ENCODE measurements around the gene KLF11. TPM values are rescaled to one million over a fixed set of nuclear protein-coding genes. Genes with fewer than 3 reads are reported as not detected.
A peak's percentile ranks its signal among the peaks of the same experiment; 100 is the strongest.

KLF11 gene
- total and polyA plus RNA-seq, 11 donors, result 5.4 to 43.8 (median 19.4) TPM

DNA sequence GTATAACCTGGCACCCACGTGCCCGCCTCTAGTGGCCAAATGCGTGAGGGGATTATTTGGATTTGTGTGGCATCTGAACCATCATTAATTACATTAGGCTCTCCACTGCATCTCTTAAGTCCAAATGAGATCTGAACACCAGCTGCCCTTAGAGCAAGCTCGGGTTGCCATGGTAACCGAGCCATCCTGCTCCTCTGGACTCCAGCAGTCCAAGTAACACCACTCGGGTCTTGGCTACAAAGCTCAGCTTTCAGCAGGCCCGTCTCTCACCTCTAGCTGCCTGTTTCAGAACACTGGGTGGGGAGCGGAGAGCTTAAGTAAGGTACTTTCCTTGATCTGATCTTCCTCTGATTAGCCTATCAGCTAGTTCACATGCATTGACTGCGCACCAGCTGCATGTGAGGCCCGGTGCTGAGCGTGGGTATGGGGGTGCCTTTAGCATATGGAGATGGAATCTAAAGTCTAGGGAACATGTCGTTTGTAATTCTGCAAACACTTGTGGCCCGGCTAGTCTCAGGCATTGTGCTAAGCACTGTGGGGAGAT is 51.0 kb downstream of the KLF11 start:
- peaks cover 0 to 51% (median 31%) of the 10 kb centered on the region in 9 donors for H3K27me3 ChIP-seq
- no peaks in the 10 kb centered on the region for H3K36me3 ChIP-seq
- no peak for ATAC-seq
- intact Hi-C loops (cut with DNase I), result loop anchor here in 1 of 10 donors (10.0 kb wide), 1 partner anchor 290 kb away; no protein-coding TSS in a partner anchor
- H3K4me1 ChIP-seq, result peaks cover 0 to 16% (median 4%) of the 10 kb centered on the region in 12 donors
- no peaks in the 10 kb centered on the region for H3K9me3 ChIP-seq
- 90 to 92% (median 91%) methylated on average over 13 of the region's 13 CpGs for WGBS, 4 donors
- TF ChIP-seq, protein P1, sequence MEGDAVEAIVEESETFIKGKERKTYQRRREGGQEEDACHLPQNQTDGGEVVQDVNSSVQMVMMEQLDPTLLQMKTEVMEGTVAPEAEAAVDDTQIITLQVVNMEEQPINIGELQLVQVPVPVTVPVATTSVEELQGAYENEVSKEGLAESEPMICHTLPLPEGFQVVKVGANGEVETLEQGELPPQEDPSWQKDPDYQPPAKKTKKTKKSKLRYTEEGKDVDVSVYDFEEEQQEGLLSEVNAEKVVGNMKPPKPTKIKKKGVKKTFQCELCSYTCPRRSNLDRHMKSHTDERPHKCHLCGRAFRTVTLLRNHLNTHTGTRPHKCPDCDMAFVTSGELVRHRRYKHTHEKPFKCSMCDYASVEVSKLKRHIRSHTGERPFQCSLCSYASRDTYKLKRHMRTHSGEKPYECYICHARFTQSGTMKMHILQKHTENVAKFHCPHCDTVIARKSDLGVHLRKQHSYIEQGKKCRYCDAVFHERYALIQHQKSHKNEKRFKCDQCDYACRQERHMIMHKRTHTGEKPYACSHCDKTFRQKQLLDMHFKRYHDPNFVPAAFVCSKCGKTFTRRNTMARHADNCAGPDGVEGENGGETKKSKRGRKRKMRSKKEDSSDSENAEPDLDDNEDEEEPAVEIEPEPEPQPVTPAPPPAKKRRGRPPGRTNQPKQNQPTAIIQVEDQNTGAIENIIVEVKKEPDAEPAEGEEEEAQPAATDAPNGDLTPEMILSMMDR (IDR thresholded peaks at IDR 0.05), result no peak
- no peak for TF ChIP-seq POLR2A (IDR thresholded peaks at IDR 0.05)
- DNase-seq, result no peak
- no peak overlapping the region for H3K27ac ChIP-seq
- H3K4me3 ChIP-seq, result no peak overlapping the region

DNA sequence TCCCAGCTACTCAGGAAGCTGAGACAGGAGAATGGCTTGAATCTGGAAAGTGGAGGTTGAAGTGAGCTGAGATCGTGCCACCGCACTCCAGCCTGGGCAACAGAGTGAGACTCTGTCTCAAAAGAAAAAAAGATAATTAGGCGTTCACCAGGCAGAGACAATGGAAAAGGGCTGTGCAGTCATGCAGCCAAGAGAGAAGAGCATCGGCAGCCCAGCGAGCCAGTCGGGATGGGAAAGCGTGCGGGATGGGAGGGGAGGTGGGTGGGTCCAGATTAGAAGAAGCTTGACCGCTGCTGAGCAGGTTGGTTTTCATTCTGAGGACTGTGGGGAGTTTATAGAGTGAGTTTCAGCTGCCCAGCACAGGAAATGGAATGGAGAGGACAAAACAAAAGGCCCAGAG is 51.8 kb downstream of the KLF11 start:
- TF ChIP-seq POLR2A (IDR thresholded peaks at IDR 0.05), result no peak
- TF ChIP-seq, protein P1 (IDR thresholded peaks at IDR 0.05), result no peak
- Histone ChIP-seq H3K27ac (no peak overlapping the region), H3K27me3 (peaks cover 0 to 43% (median 27%) of the 10 kb centered on the region in 9 donors), H3K9me3 (no peaks in the 10 kb centered on the region), H3K36me3 (no peaks in the 10 kb centered on the region), H3K4me3 (no peak overlapping the region), H3K4me1 (peaks cover 0 to 16% (median 4%) of the 10 kb centered on the region in 12 donors)
- ATAC-seq (no peak), DNase-seq (no peak)
- 60 to 82% (median 78%) methylated on average over 9 of the region's 9 CpGs for WGBS, 4 donors
- intact Hi-C loops (cut with DNase I), result loop anchor here in 4 of 10 donors (5.0 to 10.0 kb wide), 2 partner anchors 283 to 290 kb away; no protein-coding TSS in a partner anchor

DNA sequence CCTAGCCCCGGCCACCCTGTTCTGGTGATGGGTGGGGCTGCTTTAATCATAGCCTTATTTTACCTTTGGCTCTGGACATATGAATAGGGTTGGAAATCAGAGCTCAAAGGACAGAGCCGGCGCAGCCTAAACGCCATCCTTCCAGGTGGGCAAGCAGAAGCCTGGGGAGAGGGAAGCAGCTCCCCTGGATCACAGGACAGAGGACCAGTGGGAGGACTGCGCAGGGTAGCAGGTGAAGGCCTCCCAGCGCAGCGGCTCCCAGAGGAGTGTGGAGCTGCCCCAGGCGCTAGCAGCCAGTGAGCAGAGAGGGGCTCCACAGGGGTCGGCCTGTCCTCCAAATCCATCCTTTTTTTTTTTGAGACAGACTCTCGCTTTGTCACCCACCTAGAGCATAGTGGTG is 53.3 kb downstream of the KLF11 start:
- DNase-seq (no peak), ATAC-seq (no peak)
- no peaks in the 10 kb centered on the region for H3K36me3 ChIP-seq
- no peak overlapping the region for H3K4me3 ChIP-seq
- no peaks in the 10 kb centered on the region for H3K9me3 ChIP-seq
- no peak overlapping the region for H3K27ac ChIP-seq
- H3K27me3 ChIP-seq, result peaks cover 0 to 28% (median 12%) of the 10 kb centered on the region in 9 donors
- WGBS, 4 donors, result 87 to 96% (median 95%) methylated on average over 10 of the region's 10 CpGs
- intact Hi-C loops (cut with DNase I), result loop anchor here in 7 of 10 donors (1.0 to 10.0 kb wide), 4 partner anchors 24 to 292 kb away; no protein-coding TSS in a partner anchor
- TF ChIP-seq POLR2A (IDR thresholded peaks at IDR 0.05), result no peak
- TF ChIP-seq, protein P1 (IDR thresholded peaks at IDR 0.05), result no peak
- peaks cover 0 to 14% (median 3%) of the 10 kb centered on the region in 12 donors for H3K4me1 ChIP-seq

DNA sequence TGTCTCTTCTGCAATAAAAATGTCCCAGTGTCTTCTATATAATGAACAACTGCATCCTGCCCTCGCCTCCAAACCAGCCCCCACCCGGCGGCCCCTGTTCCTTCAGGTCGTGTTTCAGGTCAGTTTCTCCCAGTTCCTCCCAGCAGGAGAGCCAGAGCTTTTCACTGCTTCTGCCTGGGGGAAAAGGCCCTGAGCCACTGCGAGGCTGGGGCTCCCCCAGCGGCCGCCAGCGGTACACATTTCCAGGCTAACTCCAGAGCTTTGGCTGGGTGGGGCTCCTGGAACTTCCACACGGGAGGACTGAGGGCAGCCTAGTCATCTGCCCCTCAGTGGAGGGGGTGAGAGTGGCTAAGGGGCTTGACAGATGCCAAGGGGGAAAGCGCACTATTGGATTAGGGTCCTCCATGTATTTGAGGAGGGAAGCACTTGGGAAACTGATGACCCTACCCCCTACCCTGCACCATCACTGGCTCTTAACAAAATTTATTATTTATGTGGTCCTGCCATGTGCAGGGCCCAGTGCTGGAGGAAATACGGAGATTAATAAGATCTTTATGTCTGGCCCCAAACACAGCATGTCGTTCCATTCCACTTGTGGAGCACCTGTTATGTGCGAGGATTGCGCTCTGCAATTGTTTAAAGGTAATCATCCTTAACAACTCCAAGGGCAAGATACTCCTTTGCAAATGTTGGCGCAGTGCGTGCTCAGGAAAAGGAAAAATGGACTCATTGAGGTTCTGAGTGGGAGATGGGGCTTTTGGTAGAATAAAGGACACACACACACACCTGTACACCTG is 54.2 kb downstream of the KLF11 start:
- no peak overlapping the region for H3K4me3 ChIP-seq
- H3K27ac ChIP-seq, result no peak overlapping the region
- H3K27me3 ChIP-seq, result peaks cover 0 to 19% (median 5%) of the 10 kb centered on the region in 9 donors
- WGBS, 4 donors, result 35 to 57% (median 43%) methylated on average over 10 to 16 of the region's 16 CpGs
- H3K36me3 ChIP-seq, result no peaks in the 10 kb centered on the region
- H3K4me1 ChIP-seq, result peaks cover 0 to 15% (median 2%) of the 10 kb centered on the region in 12 donors
- TF ChIP-seq POLR2A (IDR thresholded peaks at IDR 0.05), result no peak
- TF ChIP-seq, protein P1 (IDR thresholded peaks at IDR 0.05), result peak; percentile 71 to 96 (median 90)
- no peaks in the 10 kb centered on the region for H3K9me3 ChIP-seq
- DNase-seq (peak; percentile 61 to 86 (median 68)), ATAC-seq (peak; percentile 79 to 97 (median 93))
- intact Hi-C loops (cut with DNase I), result loop anchor here in 7 of 10 donors (1.0 to 10.0 kb wide), 4 partner anchors 25 to 293 kb away; no protein-coding TSS in a partner anchor
